OCI-LY7 (cell line): Measurements from ENCODE around the gene KCNJ16. TPM values are rescaled to one million over a fixed set of nuclear protein-coding genes. Genes with fewer than 3 reads are reported as not detected.

Experiments
- BruUV-seq: library from RNA; stranded (reverse); fragments of 400-500 nt; replicated peaks from 2 replicates; lab custom pipeline; 2021; lab: Mats Ljungman, UMichigan
- CTCF ChIA-PET: fragments of 300-600 bp; sonication (Branson Sonifier 250); formaldehyde crosslinking; loops from one replicate; lab custom pipeline; 2022; ENCODE audit warnings: antibody characterized with exemption; ENCODE audit not compliant: unreplicated experiment; lab: Charles Lee
- POLR2A ChIA-PET: fragments of 300-600 bp; sonication (Branson Sonifier 250); formaldehyde crosslinking; loops from one replicate; lab custom pipeline; 2022; ENCODE audit warnings: antibody characterized with exemption; lab: Charles Lee
- DNase-seq: peaks from one replicate; pipeline ENCODE4 v3.0.0-alpha.2; 2015; ENCODE audit warnings: low spot score
- H2AFZ ChIP-seq: fragments of 200-600 bp; sonication (generic), shearing (Covaris generic); 2 replicates; pipeline ENCODE4 v1.6.1; 2014; ENCODE audit warnings: mild to moderate bottlenecking, antibody characterized with exemption, low read length, moderate library complexity
- H3K27ac ChIP-seq: fragments of 200-600 bp; sonication (generic); 2 replicates; pipeline ENCODE4 v1.5.1; 2014; ENCODE audit warnings: mixed run types, low read depth, mild to moderate bottlenecking, moderate library complexity, low read length, inconsistent platforms; ENCODE audit not compliant: poor library complexity, severe bottlenecking
- H3K36me3 ChIP-seq: fragments of 200-600 bp; sonication (generic); 2 replicates; pipeline ENCODE4 v1.6.1; 2014; ENCODE audit warnings: mild to moderate bottlenecking, antibody characterized with exemption, low read length, moderate library complexity, mixed read lengths; ENCODE audit not compliant: insufficient read depth
- H3K4me1 ChIP-seq: fragments of 200-600 bp; sonication (generic); 2 replicates; pipeline ENCODE4 v1.5.1; 2014; ENCODE audit warnings: mild to moderate bottlenecking, low read length; ENCODE audit not compliant: insufficient read depth, poor library complexity, severe bottlenecking
- H3K4me2 ChIP-seq: fragments of 200-600 bp; sonication (generic); 2 replicates; pipeline ENCODE4 v1.6.1; 2014; ENCODE audit warnings: mild to moderate bottlenecking, low read length
- H3K4me3 ChIP-seq: fragments of 200-600 bp; sonication (generic); 2 replicates; pipeline ENCODE4 v1.5.1; 2014; ENCODE audit warnings: mild to moderate bottlenecking, low read depth, low read length; ENCODE audit not compliant: poor library complexity, severe bottlenecking
- H3K79me2 ChIP-seq: fragments of 200-600 bp; sonication (generic); 2 replicates; pipeline ENCODE4 v1.6.1; 2016; ENCODE audit warnings: low read depth, mild to moderate bottlenecking, low read length, moderate library complexity, mixed read lengths; ENCODE audit not compliant: insufficient read depth
- H3K9me2 ChIP-seq: fragments of 200-600 bp; sonication (generic); 2 replicates; pipeline ENCODE4 v1.6.1; 2016; ENCODE audit warnings: mild to moderate bottlenecking, low read length, mixed read lengths; ENCODE audit not compliant: insufficient read depth
- H3K9me3 ChIP-seq: fragments of 200-600 bp; sonication (generic); 2 replicates; pipeline ENCODE4 v1.6.1; 2014; ENCODE audit warnings: mild to moderate bottlenecking, mixed run types, low read length, mixed read lengths
- H4K20me1 ChIP-seq: fragments of 200-600 bp; sonication (generic); 2 replicates; pipeline ENCODE4 v1.6.1; 2014; ENCODE audit warnings: mild to moderate bottlenecking, antibody characterized with exemption, low read length, moderate library complexity, mixed read lengths; ENCODE audit not compliant: insufficient read depth
- CTCF ChIP-seq: fragments of 200-600 bp; sonication (generic); conservative IDR thresholded peaks from 2 replicates; pipeline ENCODE4 v1.5.1; 2014; ENCODE audit warnings: mild to moderate bottlenecking, antibody characterized with exemption, low read length, moderate library complexity, mixed read lengths
- EZH2phosphoT487 ChIP-seq: fragments of 200-600 bp; sonication (generic); IDR thresholded peaks from 2 replicates; pipeline ENCODE4 v1.6.1; 2018; ENCODE audit warnings: low read depth, borderline replicate concordance, mild to moderate bottlenecking, mixed run types, antibody characterized with exemption, low read length, moderate library complexity, mixed read lengths
- intact Hi-C: fragments of 100-400 bp; cut with micrococcal nuclease; formaldehyde crosslinking; loops from one replicate; pipeline ENCODE4 v1.10.0; 2022; ENCODE audit not compliant: unreplicated experiment
- total RNA-seq, 2 experiments: library from RNA; depleted of rRNA in 1 of 2; stranded (reverse); fragments of >200 nt in 1 of 2; shearing (Covaris generic) in 1 of 2; gene quantifications; 2 replicates each; pipeline ENCODE4 v1.2.3, GENCODE V29; 2014 to 2022

The KCNJ16 gene
- total RNA-seq, 2 experiments from 2014 or later: not detected

- no TSS peak for BruUV-seq
- Histone ChIP-seq H3K4me2 (no peak overlapping the region), H3K36me3 (no peaks in the 10 kb centered on the region), H3K27ac (no peak overlapping the region), H3K79me2 (no peaks in the 10 kb centered on the region), H4K20me1 (no peaks in the 10 kb centered on the region), H3K9me2 (no peaks in the 10 kb centered on the region), H3K4me3 (no peak overlapping the region), H3K9me3 (no peaks in the 10 kb centered on the region), H2AFZ (no peak overlapping the region), H3K4me1 (no peaks in the 10 kb centered on the region)
- intact Hi-C loops: no loop called here
- no peak for DNase-seq
- ChIA-PET CTCF (no interaction called here), POLR2A (interaction anchor here (0.6 to 0.9 kb wide), 3 partner anchors 11 to 26 kb away, joined by 3 to 4 read pairs (median 3); no protein-coding TSS in a partner anchor)
- TF ChIP-seq EZH2phosphoT487: no peak
- TF ChIP-seq CTCF: no peak
Observed at GRCh38 chr17:70086516-70086915, 11.5 kb downstream of the KCNJ16 start.

- Histone ChIP-seq H3K9me3 (no peaks in the 10 kb centered on the region), H3K36me3 (no peaks in the 10 kb centered on the region), H3K9me2 (no peaks in the 10 kb centered on the region), H3K4me3 (no peak overlapping the region), H2AFZ (no peak overlapping the region), H3K27ac (no peak overlapping the region), H3K79me2 (no peaks in the 10 kb centered on the region), H3K4me1 (no peaks in the 10 kb centered on the region), H4K20me1 (no peaks in the 10 kb centered on the region), H3K4me2 (no peak overlapping the region)
- CTCF ChIA-PET: no interaction called here
- no TSS peak for BruUV-seq
- POLR2A ChIA-PET: interaction anchor here (0.6 to 0.7 kb wide), 2 partner anchors 8 to 14 kb away, joined by 3 read pairs; no protein-coding TSS in a partner anchor
- no peak for TF ChIP-seq EZH2phosphoT487
- TF ChIP-seq CTCF: no peak
- intact Hi-C loops: no loop called here
- DNase-seq: no peak
Observed at GRCh38 chr17:70089513-70090148, 14.6 kb downstream of the KCNJ16 start.

GRCh38 chr17:70091005-70091568 is 16.1 kb downstream of the KCNJ16 start:
- no peaks in the 10 kb centered on the region for H3K9me3 ChIP-seq
- ChIA-PET POLR2A (no interaction called here), CTCF (no interaction called here)
- DNase-seq: no peak
- H3K4me3 ChIP-seq: no peak overlapping the region
- H3K27ac ChIP-seq: no peak overlapping the region
- no peaks in the 10 kb centered on the region for H4K20me1 ChIP-seq
- TF ChIP-seq EZH2phosphoT487 (no peak), CTCF (no peak)
- no peak overlapping the region for H3K4me2 ChIP-seq
- no peak overlapping the region for H2AFZ ChIP-seq
- intact Hi-C loops: no loop called here
- no peaks in the 10 kb centered on the region for H3K9me2 ChIP-seq
- H3K79me2 ChIP-seq: no peaks in the 10 kb centered on the region
- no TSS peak for BruUV-seq
- no peaks in the 10 kb centered on the region for H3K36me3 ChIP-seq
- H3K4me1 ChIP-seq: no peaks in the 10 kb centered on the region
